ENCODE results near the gene PPP1R17. TPM values are rescaled to one million over a fixed set of nuclear protein-coding genes. Genes with fewer than 3 reads are reported as not detected.

PPP1R17 gene
- polyA plus RNA-seq, 1 donor from 2014 or later = 8.8 TPM

DNA sequence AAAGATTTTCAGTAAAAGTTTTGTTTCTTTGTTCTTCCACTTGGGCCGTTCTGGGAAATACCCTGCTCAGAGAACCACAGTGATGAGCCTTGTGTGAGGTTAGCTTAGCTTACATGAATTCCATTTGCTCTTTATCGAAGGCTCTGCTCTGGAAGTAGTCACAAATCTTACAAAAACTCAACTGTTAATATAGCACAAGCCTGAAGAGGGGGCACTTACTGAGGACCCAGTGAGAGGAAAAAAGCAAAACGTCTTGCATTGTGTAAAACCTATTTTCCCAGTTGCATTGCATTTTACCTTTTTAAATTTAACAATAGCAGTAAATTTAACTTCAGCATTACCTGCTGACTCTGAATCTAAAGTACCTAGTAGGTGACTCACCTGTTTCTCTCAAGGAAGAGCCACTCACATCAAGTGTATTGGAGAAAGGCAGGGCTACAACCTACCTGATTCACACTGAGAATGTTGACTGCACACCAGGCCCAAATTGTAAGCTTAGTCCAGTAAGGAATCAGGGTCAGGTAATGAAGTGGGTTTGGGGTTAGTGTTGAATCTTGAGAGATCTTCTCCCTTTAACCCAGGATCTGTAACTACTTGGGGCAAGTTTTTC, 42.3 kb downstream of the PPP1R17 start:
- Histone ChIP-seq H3K9ac (ENCODE audit: low read length) (no peak overlapping the region), H3F3A (ENCODE audit: insufficient read depth, low read length, poor library complexity, severe bottlenecking) (no peaks in the 10 kb centered on the region), H3K27me3 (ENCODE audit: insufficient read depth, low read depth, low read length) (no peaks in the 10 kb centered on the region), H3K9me3 (ENCODE audit: low read length) (no peaks in the 10 kb centered on the region), H3K4me2 (ENCODE audit: low read length) (no peak overlapping the region), H3K79me2 (replicated peaks; ENCODE audit: insufficient read depth, low read length) (no peaks in the 10 kb centered on the region), H3K9me2 (ENCODE audit: insufficient read depth, low read length) (no peaks in the 10 kb centered on the region), H3K36me3 (ENCODE audit: insufficient read depth, low read length) (no peaks in the 10 kb centered on the region), H2AFZ (ENCODE audit: low read depth, low read length) (no peak overlapping the region), H3K4me3 (ENCODE audit: low read length) (no peak overlapping the region), H3K27ac (ENCODE audit: low read length) (no peak overlapping the region), H4K20me1 (ENCODE audit: insufficient read depth) (no peaks in the 10 kb centered on the region)
- no peak for TF ChIP-seq MXI1 (conservative IDR thresholded peaks at IDR 0.05; ENCODE audit: poor library complexity, severe bottlenecking)
- no peak for TF ChIP-seq EP300 (conservative IDR thresholded peaks at IDR 0.05; ENCODE audit: poor library complexity, severe bottlenecking)
- TF ChIP-seq POLR2AphosphoS5 (IDR thresholded peaks at IDR 0.05) = no peak
- TF ChIP-seq, protein P1, sequence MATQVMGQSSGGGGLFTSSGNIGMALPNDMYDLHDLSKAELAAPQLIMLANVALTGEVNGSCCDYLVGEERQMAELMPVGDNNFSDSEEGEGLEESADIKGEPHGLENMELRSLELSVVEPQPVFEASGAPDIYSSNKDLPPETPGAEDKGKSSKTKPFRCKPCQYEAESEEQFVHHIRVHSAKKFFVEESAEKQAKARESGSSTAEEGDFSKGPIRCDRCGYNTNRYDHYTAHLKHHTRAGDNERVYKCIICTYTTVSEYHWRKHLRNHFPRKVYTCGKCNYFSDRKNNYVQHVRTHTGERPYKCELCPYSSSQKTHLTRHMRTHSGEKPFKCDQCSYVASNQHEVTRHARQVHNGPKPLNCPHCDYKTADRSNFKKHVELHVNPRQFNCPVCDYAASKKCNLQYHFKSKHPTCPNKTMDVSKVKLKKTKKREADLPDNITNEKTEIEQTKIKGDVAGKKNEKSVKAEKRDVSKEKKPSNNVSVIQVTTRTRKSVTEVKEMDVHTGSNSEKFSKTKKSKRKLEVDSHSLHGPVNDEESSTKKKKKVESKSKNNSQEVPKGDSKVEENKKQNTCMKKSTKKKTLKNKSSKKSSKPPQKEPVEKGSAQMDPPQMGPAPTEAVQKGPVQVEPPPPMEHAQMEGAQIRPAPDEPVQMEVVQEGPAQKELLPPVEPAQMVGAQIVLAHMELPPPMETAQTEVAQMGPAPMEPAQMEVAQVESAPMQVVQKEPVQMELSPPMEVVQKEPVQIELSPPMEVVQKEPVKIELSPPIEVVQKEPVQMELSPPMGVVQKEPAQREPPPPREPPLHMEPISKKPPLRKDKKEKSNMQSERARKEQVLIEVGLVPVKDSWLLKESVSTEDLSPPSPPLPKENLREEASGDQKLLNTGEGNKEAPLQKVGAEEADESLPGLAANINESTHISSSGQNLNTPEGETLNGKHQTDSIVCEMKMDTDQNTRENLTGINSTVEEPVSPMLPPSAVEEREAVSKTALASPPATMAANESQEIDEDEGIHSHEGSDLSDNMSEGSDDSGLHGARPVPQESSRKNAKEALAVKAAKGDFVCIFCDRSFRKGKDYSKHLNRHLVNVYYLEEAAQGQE (IDR thresholded peaks at IDR 0.05; ENCODE audit: borderline replicate concordance) = no peak
- TF ChIP-seq, protein P2, sequence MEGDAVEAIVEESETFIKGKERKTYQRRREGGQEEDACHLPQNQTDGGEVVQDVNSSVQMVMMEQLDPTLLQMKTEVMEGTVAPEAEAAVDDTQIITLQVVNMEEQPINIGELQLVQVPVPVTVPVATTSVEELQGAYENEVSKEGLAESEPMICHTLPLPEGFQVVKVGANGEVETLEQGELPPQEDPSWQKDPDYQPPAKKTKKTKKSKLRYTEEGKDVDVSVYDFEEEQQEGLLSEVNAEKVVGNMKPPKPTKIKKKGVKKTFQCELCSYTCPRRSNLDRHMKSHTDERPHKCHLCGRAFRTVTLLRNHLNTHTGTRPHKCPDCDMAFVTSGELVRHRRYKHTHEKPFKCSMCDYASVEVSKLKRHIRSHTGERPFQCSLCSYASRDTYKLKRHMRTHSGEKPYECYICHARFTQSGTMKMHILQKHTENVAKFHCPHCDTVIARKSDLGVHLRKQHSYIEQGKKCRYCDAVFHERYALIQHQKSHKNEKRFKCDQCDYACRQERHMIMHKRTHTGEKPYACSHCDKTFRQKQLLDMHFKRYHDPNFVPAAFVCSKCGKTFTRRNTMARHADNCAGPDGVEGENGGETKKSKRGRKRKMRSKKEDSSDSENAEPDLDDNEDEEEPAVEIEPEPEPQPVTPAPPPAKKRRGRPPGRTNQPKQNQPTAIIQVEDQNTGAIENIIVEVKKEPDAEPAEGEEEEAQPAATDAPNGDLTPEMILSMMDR (IDR thresholded peaks at IDR 0.05; ENCODE audit: poor library complexity, severe bottlenecking) = no peak
- TF ChIP-seq SMC3 (conservative IDR thresholded peaks at IDR 0.05; ENCODE audit: poor library complexity) = no peak
- no peak for TF ChIP-seq RAD21 (conservative IDR thresholded peaks at IDR 0.05)
- no peak for TF ChIP-seq EZH2 (IDR thresholded peaks at IDR 0.05; ENCODE audit: borderline replicate concordance, insufficient read depth, low read length, poor library complexity, severe bottlenecking)
- TF ChIP-seq TAF1 (IDR thresholded peaks at IDR 0.05; ENCODE audit: low read depth) = no peak

DNA sequence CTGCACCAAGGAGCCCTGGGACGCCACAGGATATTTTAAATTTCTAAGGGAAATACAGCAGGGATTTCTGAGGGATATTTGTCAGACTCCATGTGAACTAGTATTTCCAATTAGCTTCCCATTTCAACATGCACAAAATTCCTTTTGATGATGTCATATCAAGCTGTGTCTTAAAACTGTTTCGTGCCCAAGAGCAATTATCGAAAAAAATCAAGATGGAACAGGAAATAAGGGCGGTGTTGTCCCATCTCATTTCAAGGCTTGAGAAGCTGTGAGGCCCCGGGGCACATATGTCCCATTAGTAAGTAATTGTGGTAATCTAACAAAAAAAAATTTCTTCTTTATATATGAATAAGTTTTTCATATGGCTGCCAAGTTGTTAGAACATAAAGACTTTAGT, 47.4 kb downstream of the PPP1R17 start:
- TF ChIP-seq SMC3 (conservative IDR thresholded peaks at IDR 0.05; ENCODE audit: poor library complexity) (no peak), MXI1 (conservative IDR thresholded peaks at IDR 0.05; ENCODE audit: poor library complexity, severe bottlenecking) (no peak), EZH2 (IDR thresholded peaks at IDR 0.05; ENCODE audit: borderline replicate concordance, insufficient read depth, low read length, poor library complexity, severe bottlenecking) (no peak), RAD21 (conservative IDR thresholded peaks at IDR 0.05) (no peak), TAF1 (IDR thresholded peaks at IDR 0.05; ENCODE audit: low read depth) (no peak), EP300 (conservative IDR thresholded peaks at IDR 0.05; ENCODE audit: poor library complexity, severe bottlenecking) (no peak), POLR2AphosphoS5 (IDR thresholded peaks at IDR 0.05) (no peak)
- TF ChIP-seq, protein P1 (IDR thresholded peaks at IDR 0.05; ENCODE audit: borderline replicate concordance) = no peak
- TF ChIP-seq, protein P2 (IDR thresholded peaks at IDR 0.05; ENCODE audit: poor library complexity, severe bottlenecking) = no peak
- Histone ChIP-seq H4K20me1 (ENCODE audit: insufficient read depth) (no peaks in the 10 kb centered on the region), H3K27me3 (ENCODE audit: insufficient read depth, low read depth, low read length) (no peaks in the 10 kb centered on the region), H3K9ac (ENCODE audit: low read length) (no peak overlapping the region), H3K36me3 (ENCODE audit: insufficient read depth, low read length) (no peaks in the 10 kb centered on the region), H2AFZ (ENCODE audit: low read depth, low read length) (no peak overlapping the region), H3K79me2 (replicated peaks; ENCODE audit: insufficient read depth, low read length) (no peaks in the 10 kb centered on the region), H3K4me3 (ENCODE audit: low read length) (no peak overlapping the region), H3K9me2 (ENCODE audit: insufficient read depth, low read length) (no peaks in the 10 kb centered on the region), H3K27ac (ENCODE audit: low read length) (no peak overlapping the region), H3K9me3 (ENCODE audit: low read length) (no peaks in the 10 kb centered on the region), H3F3A (ENCODE audit: insufficient read depth, low read length, poor library complexity, severe bottlenecking) (no peaks in the 10 kb centered on the region), H3K4me2 (ENCODE audit: low read length) (no peak overlapping the region)

Data from neural cell (in vitro differentiated cells).